Neural cell (in vitro differentiated cells): ENCODE data around the gene LGALS4.
"Not testable (repeated sequence)": the region's sequence is repeated elsewhere in the genome, so short reads cannot be mapped to it uniquely, and the experiment has no call there.

Experiments
- EP300 ChIP-seq: fragments of 450-650 bp; conservative IDR thresholded peaks from 2 replicates; pipeline ENCODE4 v1.6.1; 2014; ENCODE audit warnings: antibody characterized with exemption, mild to moderate bottlenecking, moderate library complexity; ENCODE audit not compliant: poor library complexity, severe bottlenecking
- EZH2 ChIP-seq: fragments of 200-600, 300-800 bp; shearing (Covaris generic), sonication (generic); IDR thresholded peaks from 2 replicates; pipeline ENCODE4 v1.6.1; 2014; ENCODE audit warnings: antibody characterized with exemption, low read length, borderline replicate concordance, mild to moderate bottlenecking; ENCODE audit not compliant: insufficient read depth, poor library complexity, severe bottlenecking
- MXI1 ChIP-seq: fragments of 450-650 bp; conservative IDR thresholded peaks from 2 replicates; pipeline ENCODE4 v1.6.1; 2014; ENCODE audit warnings: antibody characterized with exemption, mild to moderate bottlenecking; ENCODE audit not compliant: poor library complexity, severe bottlenecking
- POLR2AphosphoS5 ChIP-seq: IDR thresholded peaks from 2 replicates; pipeline ENCODE4 v1.6.1; 2012
- SMC3 ChIP-seq: fragments of 450-650 bp; conservative IDR thresholded peaks from 2 replicates; pipeline ENCODE4 v1.6.1; 2014; ENCODE audit warnings: antibody characterized with exemption, mild to moderate bottlenecking, moderate library complexity; ENCODE audit not compliant: poor library complexity
- TAF1 ChIP-seq: IDR thresholded peaks from 2 replicates; pipeline ENCODE4 v1.6.1; 2012; ENCODE audit warnings: low read depth
- TF ChIP-seq, protein P1 (sequence below): fragments of 450-650 bp; IDR thresholded peaks from 2 replicates; pipeline ENCODE4 v1.5.1; 2014; ENCODE audit warnings: antibody characterized with exemption, mild to moderate bottlenecking, moderate library complexity; ENCODE audit not compliant: poor library complexity, severe bottlenecking

DNA sequence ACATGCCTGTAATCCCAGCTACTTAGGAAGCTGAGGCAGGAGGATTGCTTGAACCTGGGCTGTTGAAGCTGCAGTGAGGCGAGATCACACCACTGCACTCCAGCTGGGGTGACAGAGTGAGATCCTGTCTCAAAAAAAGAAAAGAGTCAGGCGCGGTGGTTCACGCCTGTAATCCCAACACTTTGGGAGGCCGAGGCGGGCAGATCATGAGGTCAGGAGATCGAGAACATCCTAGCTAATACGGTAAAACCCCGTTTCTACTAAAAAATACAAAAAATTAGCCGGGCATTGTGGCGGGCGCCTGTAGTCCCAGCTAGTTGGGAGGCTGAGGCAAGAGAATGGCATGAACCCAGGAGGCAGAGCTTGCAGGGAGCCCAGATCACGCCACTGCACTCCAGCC is 30.5 kb downstream of the LGALS4 start:
- not testable (repeated sequence) for TF ChIP-seq EP300, POLR2AphosphoS5, MXI1, SMC3, TAF1, EZH2
- TF ChIP-seq, protein P1, sequence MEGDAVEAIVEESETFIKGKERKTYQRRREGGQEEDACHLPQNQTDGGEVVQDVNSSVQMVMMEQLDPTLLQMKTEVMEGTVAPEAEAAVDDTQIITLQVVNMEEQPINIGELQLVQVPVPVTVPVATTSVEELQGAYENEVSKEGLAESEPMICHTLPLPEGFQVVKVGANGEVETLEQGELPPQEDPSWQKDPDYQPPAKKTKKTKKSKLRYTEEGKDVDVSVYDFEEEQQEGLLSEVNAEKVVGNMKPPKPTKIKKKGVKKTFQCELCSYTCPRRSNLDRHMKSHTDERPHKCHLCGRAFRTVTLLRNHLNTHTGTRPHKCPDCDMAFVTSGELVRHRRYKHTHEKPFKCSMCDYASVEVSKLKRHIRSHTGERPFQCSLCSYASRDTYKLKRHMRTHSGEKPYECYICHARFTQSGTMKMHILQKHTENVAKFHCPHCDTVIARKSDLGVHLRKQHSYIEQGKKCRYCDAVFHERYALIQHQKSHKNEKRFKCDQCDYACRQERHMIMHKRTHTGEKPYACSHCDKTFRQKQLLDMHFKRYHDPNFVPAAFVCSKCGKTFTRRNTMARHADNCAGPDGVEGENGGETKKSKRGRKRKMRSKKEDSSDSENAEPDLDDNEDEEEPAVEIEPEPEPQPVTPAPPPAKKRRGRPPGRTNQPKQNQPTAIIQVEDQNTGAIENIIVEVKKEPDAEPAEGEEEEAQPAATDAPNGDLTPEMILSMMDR = not testable (repeated sequence)
